HEK293 (cell line): ENCODE data around the gene ZNF446.

ENCODE experiments used
- CTCF ChIA-PET: fragments of 350-600 bp; formaldehyde crosslinking; extraction: SDS; loops from one replicate; lab custom pipeline; 2021; ENCODE audit warnings: antibody characterized with exemption; lab: Yijun Ruan, JAX
- POLR2A ChIA-PET: fragments of 300-600 bp; formaldehyde crosslinking; extraction: SDS; loops from one replicate; lab custom pipeline; 2020; ENCODE audit warnings: antibody characterized with exemption, inconsistent platforms; lab: Yijun Ruan, JAX
- H3K27ac ChIP-seq: fragments of 200-500 bp; sonication (Bioruptor generic); 2 replicates; pipeline ENCODE4 v1.5.1; 2014; ENCODE audit warnings: low read depth, low read length, control low read depth, inconsistent platforms; ENCODE audit errors: extremely low read depth
- H3K36me3 ChIP-seq, 2 experiments: fragments of 200-500 bp in 1 of 2; sonication (Bioruptor generic) in 1 of 2; 1 replicate in 1 of 2; 2 replicates in 1 of 2; pipeline ENCODE4 v1.5.1; 2014 to 2017; ENCODE audit warnings: inconsistent platforms in 2 of 2, low read length in 2 of 2; ENCODE audit not compliant: control insufficient read depth in 2 of 2, insufficient read depth in 1 of 2
- H3K4me1 ChIP-seq: fragments of 200-500 bp; sonication (Bioruptor generic); 2 replicates; pipeline ENCODE4 v1.5.1; 2014; ENCODE audit warnings: mild to moderate bottlenecking, low read length, inconsistent platforms; ENCODE audit not compliant: control insufficient read depth, insufficient read depth
- H3K4me3 ChIP-seq: 2 replicates; pipeline ENCODE4 v1.5.1; 2011; ENCODE audit warnings: low read depth, mild to moderate bottlenecking, control low read depth, low read length, moderate library complexity
- H3K9me3 ChIP-seq: fragments of 200-500 bp; sonication (Bioruptor generic); 2 replicates; pipeline ENCODE4 v1.5.1; 2014; ENCODE audit warnings: low read depth, low read length, inconsistent platforms; ENCODE audit not compliant: control insufficient read depth, insufficient read depth
- BCL11B ChIP-seq: fragments of 450-650 bp; formaldehyde crosslinking; IDR thresholded peaks from 2 replicates; pipeline ENCODE4 v1.5.1; 2016; ENCODE audit warnings: low read depth, missing biosample characterization, missing genetic modification characterization
- KLF17 ChIP-seq: fragments of 450-650 bp; formaldehyde crosslinking; IDR thresholded peaks from 2 replicates; pipeline ENCODE4 v1.5.1; 2016; ENCODE audit warnings: missing biosample characterization, missing genetic modification characterization
- ZBTB48 ChIP-seq: fragments of 450-650 bp; formaldehyde crosslinking; IDR thresholded peaks from 2 replicates; pipeline ENCODE4 v1.5.1; 2016; ENCODE audit warnings: missing biosample characterization, missing genetic modification characterization
- ZFP41 ChIP-seq: fragments of 450-650 bp; formaldehyde crosslinking; IDR thresholded peaks from 2 replicates; pipeline ENCODE4 v1.5.1; 2016; ENCODE audit warnings: missing biosample characterization, missing genetic modification characterization, borderline replicate concordance
- ZFP69B ChIP-seq: fragments of 450-650 bp; formaldehyde crosslinking; IDR thresholded peaks from 2 replicates; pipeline ENCODE4 v1.5.1; 2016; ENCODE audit warnings: missing biosample characterization, missing genetic modification characterization
- ZIC2 ChIP-seq: fragments of 450-650 bp; formaldehyde crosslinking; IDR thresholded peaks from 2 replicates; pipeline ENCODE4 v1.5.1; 2016; ENCODE audit warnings: missing biosample characterization, missing genetic modification characterization
- ZNF140 ChIP-seq: fragments of 450-650 bp; formaldehyde crosslinking; IDR thresholded peaks from 2 replicates; pipeline ENCODE4 v1.5.1; 2016; ENCODE audit warnings: missing biosample characterization, missing genetic modification characterization
- ZNF155 ChIP-seq: fragments of 450-650 bp; formaldehyde crosslinking; IDR thresholded peaks from 2 replicates; pipeline ENCODE4 v1.5.1; 2016; ENCODE audit warnings: missing biosample characterization, missing genetic modification characterization
- ZNF16 ChIP-seq: fragments of 450-650 bp; formaldehyde crosslinking; IDR thresholded peaks from 2 replicates; pipeline ENCODE4 v1.5.1; 2016; ENCODE audit warnings: low read depth, missing biosample characterization, missing genetic modification characterization
- ZNF292 ChIP-seq: fragments of 450-650 bp; formaldehyde crosslinking; IDR thresholded peaks from 2 replicates; pipeline ENCODE4 v1.5.1; 2016; ENCODE audit warnings: low read depth, missing biosample characterization, missing genetic modification characterization, borderline replicate concordance
- ZNF423 ChIP-seq: fragments of 450-650 bp; formaldehyde crosslinking; IDR thresholded peaks from 2 replicates; pipeline ENCODE4 v1.5.1; 2016; ENCODE audit warnings: missing biosample characterization, missing genetic modification characterization
- ZNF426 ChIP-seq: fragments of 450-650 bp; formaldehyde crosslinking; IDR thresholded peaks from 2 replicates; pipeline ENCODE4 v1.5.1; 2017; ENCODE audit warnings: missing biosample characterization, missing genetic modification characterization, mild to moderate bottlenecking, inconsistent platforms, moderate library complexity
- ZNF513 ChIP-seq: fragments of 450-650 bp; IDR thresholded peaks from 2 replicates; pipeline ENCODE4 v1.5.1; 2018; ENCODE audit warnings: missing biosample characterization, missing genetic modification characterization
- ZNF521 ChIP-seq: fragments of 450-650 bp; formaldehyde crosslinking; IDR thresholded peaks from 2 replicates; pipeline ENCODE4 v1.5.1; 2017; ENCODE audit warnings: missing biosample characterization, mild to moderate bottlenecking, missing genetic modification characterization
- ZNF529 ChIP-seq: fragments of 450-650 bp; formaldehyde crosslinking; IDR thresholded peaks from 2 replicates; pipeline ENCODE4 v1.5.1; 2017; ENCODE audit warnings: missing genetic modification characterization, missing biosample characterization; ENCODE audit not compliant: insufficient replicate concordance
- ZNF837 ChIP-seq: fragments of 450-650 bp; formaldehyde crosslinking; IDR thresholded peaks from 2 replicates; pipeline ENCODE4 v1.5.1; 2016; ENCODE audit warnings: missing biosample characterization, missing genetic modification characterization
- TF ChIP-seq, protein P1 (sequence below): fragments of 450-650 bp; formaldehyde crosslinking; IDR thresholded peaks from 2 replicates; pipeline ENCODE4 v1.5.1; 2016; ENCODE audit warnings: missing biosample characterization, missing genetic modification characterization, low read depth
- TF ChIP-seq, protein P2 (sequence below): fragments of 450-650 bp; formaldehyde crosslinking; IDR thresholded peaks from 2 replicates; pipeline ENCODE4 v1.5.1; 2016; ENCODE audit warnings: missing biosample characterization, missing genetic modification characterization

Gene ZNF446

GRCh38 chr19:58521651-58522050, 45.5 kb downstream of the ZNF446 start:
- ChIA-PET CTCF (interaction anchor here (0.6 to 3.4 kb wide), 6 partner anchors 22 to 293 kb away, joined by 3 to 25 read pairs (median 12); partner anchors contain the start of genes CHMP2A, TRIM28 and ZNF544), POLR2A (interaction anchor here (0.6 to 4.6 kb wide), 7 partner anchors 22 to 127 kb away, joined by 3 to 107 read pairs (median 3); partner anchors contain the start of genes CHMP2A and TRIM28)
- H3K4me1 ChIP-seq = peaks cover 10% of the 10 kb centered on the region
- TF ChIP-seq ZNF292 (tag by site-specific recombination) = no peak
- TF ChIP-seq ZNF140 = no peak
- TF ChIP-seq, protein P1, sequence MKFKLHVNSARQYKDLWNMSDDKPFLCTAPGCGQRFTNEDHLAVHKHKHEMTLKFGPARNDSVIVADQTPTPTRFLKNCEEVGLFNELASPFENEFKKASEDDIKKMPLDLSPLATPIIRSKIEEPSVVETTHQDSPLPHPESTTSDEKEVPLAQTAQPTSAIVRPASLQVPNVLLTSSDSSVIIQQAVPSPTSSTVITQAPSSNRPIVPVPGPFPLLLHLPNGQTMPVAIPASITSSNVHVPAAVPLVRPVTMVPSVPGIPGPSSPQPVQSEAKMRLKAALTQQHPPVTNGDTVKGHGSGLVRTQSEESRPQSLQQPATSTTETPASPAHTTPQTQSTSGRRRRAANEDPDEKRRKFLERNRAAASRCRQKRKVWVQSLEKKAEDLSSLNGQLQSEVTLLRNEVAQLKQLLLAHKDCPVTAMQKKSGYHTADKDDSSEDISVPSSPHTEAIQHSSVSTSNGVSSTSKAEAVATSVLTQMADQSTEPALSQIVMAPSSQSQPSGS (tag by site-specific recombination) = no peak
- TF ChIP-seq ZNF521 = no peak
- TF ChIP-seq ZNF16 (tag by site-specific recombination) = no peak
- TF ChIP-seq ZNF426 = no peak
- TF ChIP-seq BCL11B (tag by site-specific recombination) = no peak
- H3K27ac ChIP-seq = no peak overlapping the region
- peaks cover 0 to 8% of the 10 kb centered on the region in 2 experiments; a peak in 1 of 3 replicates for H3K36me3 ChIP-seq
- no peaks in the 10 kb centered on the region for H3K9me3 ChIP-seq
- no peak overlapping the region for H3K4me3 ChIP-seq

GRCh38 chr19:58522709-58523108, 46.6 kb downstream of the ZNF446 start:
- no peaks in the 10 kb centered on the region for H3K9me3 ChIP-seq
- CTCF ChIA-PET = interaction anchor here (0.6 to 0.7 kb wide), 2 partner anchors 25 to 780 kb away, joined by 3 to 5 read pairs; no protein-coding TSS in a partner anchor
- no peak overlapping the region for H3K4me3 ChIP-seq
- TF ChIP-seq, protein P2, sequence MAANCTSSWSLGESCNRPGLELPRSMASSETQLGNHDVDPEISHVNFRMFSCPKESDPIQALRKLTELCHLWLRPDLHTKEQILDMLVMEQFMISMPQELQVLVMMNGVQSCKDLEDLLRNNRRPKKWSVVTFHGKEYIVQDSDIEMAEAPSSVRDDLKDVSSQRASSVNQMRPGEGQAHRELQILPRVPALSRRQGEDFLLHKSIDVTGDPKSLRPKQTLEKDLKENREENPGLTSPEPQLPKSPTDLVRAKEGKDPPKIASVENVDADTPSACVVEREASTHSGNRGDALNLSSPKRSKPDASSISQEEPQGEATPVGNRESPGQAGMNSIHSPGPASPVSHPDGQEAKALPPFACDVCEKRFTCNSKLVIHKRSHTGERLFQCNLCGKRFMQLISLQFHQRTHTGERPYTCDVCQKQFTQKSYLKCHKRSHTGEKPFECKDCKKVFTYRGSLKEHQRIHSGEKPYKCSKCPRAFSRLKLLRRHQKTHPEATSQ (tag by site-specific recombination) = no peak
- TF ChIP-seq ZNF837 (no peak), ZIC2 (no peak), ZNF513 (no peak), ZNF155 (no peak), ZBTB48 (tag by site-specific recombination) (no peak), ZNF529 (tag by site-specific recombination) (no peak), ZNF423 (tag by site-specific recombination) (no peak), ZFP41 (tag by site-specific recombination) (no peak), KLF17 (tag by site-specific recombination) (no peak), ZFP69B (no peak)
- H3K36me3 ChIP-seq = no peaks in the 10 kb centered on the region
- POLR2A ChIA-PET = interaction anchor here (4.6 kb wide), 1 partner anchor 21 kb away, joined by 107 read pairs; the partner anchor contains the start of gene TRIM28
- no peak overlapping the region for H3K27ac ChIP-seq
- H3K4me1 ChIP-seq = peaks cover 10% of the 10 kb centered on the region
